Epithelial cell of esophagus (primary cell): ENCODE measurements around the gene SUMF1.

ENCODE experiments used
- DNase-seq: peaks from one replicate; pipeline ENCODE4 v3.0.0; 2010; ENCODE audit warnings: low read depth
- H3K4me3 ChIP-seq: 2 replicates; pipeline ENCODE4 v1.5.1; 2011; ENCODE audit warnings: mild to moderate bottlenecking, low read length, control low read depth
- CTCF ChIP-seq: IDR thresholded peaks from 2 replicates; pipeline ENCODE4 v1.5.1; 2011; ENCODE audit warnings: low read depth, mild to moderate bottlenecking, low read length, control low read depth, inconsistent platforms; ENCODE audit not compliant: insufficient read depth; ENCODE audit errors: missing control alignments

The SUMF1 gene

DNA sequence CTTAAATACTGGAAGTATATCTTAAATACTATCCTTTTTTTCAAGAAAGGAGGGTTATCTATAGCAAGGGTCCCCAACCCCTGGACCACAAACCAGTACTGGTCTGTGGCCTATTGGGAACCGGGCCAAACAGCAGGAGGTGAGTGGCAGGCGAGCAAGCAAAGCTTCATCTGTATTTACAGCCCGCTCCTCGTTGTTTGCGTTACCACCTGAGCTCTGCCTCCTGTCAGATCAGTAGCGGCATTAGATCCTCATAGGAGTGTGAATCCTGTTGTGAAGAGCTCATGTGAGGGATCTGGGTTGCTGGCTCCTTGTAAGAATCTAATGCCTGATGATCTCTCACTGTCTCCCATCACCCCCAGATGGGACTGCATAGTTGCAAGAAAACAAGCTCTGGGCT is 26.1 kb downstream of the SUMF1 start:
- DNase-seq: no peak
- no peak overlapping the region for H3K4me3 ChIP-seq
- TF ChIP-seq CTCF: no peak

DNA sequence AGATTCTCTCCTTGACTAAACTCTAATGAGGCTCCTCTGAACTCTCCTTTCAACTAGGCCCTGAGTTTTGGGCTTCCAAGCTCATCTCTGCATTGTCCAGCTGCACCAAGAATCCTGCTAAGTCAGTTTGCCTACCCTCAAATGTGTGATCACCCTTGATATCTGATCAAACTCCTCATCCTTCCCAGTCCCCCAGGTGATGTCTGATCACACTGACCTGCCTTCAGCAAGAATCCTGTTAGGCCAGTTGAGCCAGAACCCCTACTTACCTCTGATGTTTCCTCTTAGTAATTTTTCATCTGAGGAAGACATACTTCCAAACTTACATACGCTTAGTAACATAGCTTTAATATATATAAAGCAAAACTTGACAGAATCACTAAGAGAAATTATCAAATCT is 28.8 kb downstream of the SUMF1 start:
- no peak overlapping the region for H3K4me3 ChIP-seq
- TF ChIP-seq CTCF: no peak
- DNase-seq: peak; percentile 78

- DNase-seq: no peak
- H3K4me3 ChIP-seq: no peak overlapping the region
- TF ChIP-seq CTCF: no peak
These were observed 34.8 kb downstream of the SUMF1 start for GRCh38 chr3:4432259-4432658.

- no peak overlapping the region for H3K4me3 ChIP-seq
- no peak for TF ChIP-seq CTCF
- no peak for DNase-seq
These were observed 37.3 kb downstream of the SUMF1 start for GRCh38 chr3:4429648-4430350.

DNA sequence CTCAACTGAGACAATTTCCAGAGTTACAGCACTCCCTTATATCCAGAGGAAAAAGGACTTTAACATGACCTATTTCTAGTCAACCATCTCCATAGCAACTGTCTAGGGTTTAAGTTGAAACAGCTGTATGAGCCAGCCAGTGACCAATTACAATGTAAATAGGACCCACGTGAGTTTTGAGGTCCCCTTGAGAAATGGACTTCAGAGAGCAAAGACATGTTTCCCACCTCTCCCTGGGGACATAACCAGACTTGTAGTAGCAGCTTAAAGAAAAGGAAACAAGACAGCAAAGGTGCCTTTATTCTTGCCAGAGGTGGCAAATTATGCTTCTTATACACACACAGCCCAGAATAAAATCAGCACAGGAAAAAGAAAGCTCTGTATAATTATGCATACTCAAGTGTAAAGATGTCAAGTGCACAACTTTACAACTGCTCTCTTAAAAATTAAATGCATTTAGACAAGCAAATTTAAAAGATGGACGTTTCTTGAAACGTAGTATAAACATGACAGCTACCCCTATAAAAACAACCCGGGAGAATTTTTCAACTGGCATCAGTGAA is 40.2 kb downstream of the SUMF1 start:
- TF ChIP-seq CTCF: no peak
- no peak overlapping the region for H3K4me3 ChIP-seq
- peak; percentile 78 for DNase-seq

DNA sequence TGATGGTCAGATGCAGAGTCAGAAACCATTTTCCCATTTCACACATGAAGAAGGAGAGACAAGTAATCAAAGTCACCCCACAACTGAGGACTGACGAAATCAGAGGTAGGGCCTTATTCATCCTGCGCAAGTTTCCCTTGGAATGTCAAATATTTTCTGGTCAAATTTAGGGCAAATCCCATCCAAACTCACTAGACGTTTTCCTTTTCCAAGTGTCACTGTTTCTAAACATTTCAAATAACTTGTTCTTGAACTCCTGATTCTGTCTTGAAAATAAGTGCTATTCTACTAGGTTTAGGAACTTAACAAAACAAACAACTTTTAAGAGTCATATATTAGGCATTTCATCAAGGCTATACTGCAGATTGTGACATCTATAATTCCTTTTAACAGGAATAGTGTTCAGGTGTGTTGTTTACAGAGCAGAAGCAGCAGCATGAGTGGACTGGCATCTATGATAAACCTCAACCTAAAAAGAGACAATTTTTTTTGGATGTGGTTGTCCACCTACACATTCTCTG is 40.7 kb downstream of the SUMF1 start:
- TF ChIP-seq CTCF: no peak
- no peak overlapping the region for H3K4me3 ChIP-seq
- peak; percentile 10 for DNase-seq

GRCh38 chr3:4425707-4426106 is 41.4 kb downstream of the SUMF1 start:
- peak; percentile 35 for DNase-seq
- no peak overlapping the region for H3K4me3 ChIP-seq
- no peak for TF ChIP-seq CTCF
